ENCODE measurements around the gene RASSF8.
A peak's percentile ranks its signal among the peaks of the same experiment; 100 is the strongest.

GRCh38 chr12:26113853-26114719, 155.6 kb downstream of the RASSF8 start:
- no peak for TF ChIP-seq SREBF1 (IDR thresholded peaks at IDR 0.05; ENCODE audit: borderline replicate concordance, low read depth, low read length)
- TF ChIP-seq BHLHE40 (IDR thresholded peaks at IDR 0.05; ENCODE audit: low read length) = peak; percentile 98
- TF ChIP-seq STAT6 (CRISPR knock-in tag; IDR thresholded peaks at IDR 0.05) = no peak
- TF ChIP-seq GATAD2A (IDR thresholded peaks at IDR 0.05) = no peak
- peak in 1 of 3 experiments; percentile 28; a peak in 1 of 6 replicates for TF ChIP-seq CTCF (IDR thresholded peaks at IDR 0.05 in 2 of 3, conservative IDR thresholded peaks at IDR 0.05 in 1 of 3; ENCODE audit: insufficient read depth in 2 of 3, low read depth in 1 of 3, low read length in 3 of 3)
- peak; percentile 7 to 43; a peak in 2 of 4 replicates for TF ChIP-seq RCOR1 (IDR thresholded peaks at IDR 0.05; ENCODE audit: borderline replicate concordance in 1 of 2, low read depth in 2 of 2, low read length in 2 of 2)
